A549 (cell line): ENCODE measurements around the gene SNRPA.

Experiments used
- HOXA7 ChIP-seq: fragments of 250-450 bp; sonication (Bioruptor Pico); IDR thresholded peaks from 2 replicates; pipeline ENCODE4 v1.5.0; 2020; ENCODE audit warnings: mild to moderate bottlenecking, moderate library complexity
- MAFK ChIP-seq: fragments of 450-650 bp; IDR thresholded peaks from 2 replicates; pipeline ENCODE4 v1.6.1; 2014; ENCODE audit not compliant: partially characterized antibody
- POLR2A ChIP-seq: IDR thresholded peaks from 2 replicates; pipeline ENCODE4 v1.6.1; 2012; ENCODE audit warnings: mild to moderate bottlenecking, low read length
- SMC3 ChIP-seq: fragments of >200 bp; sonication (Bioruptor Twin); formaldehyde crosslinking; IDR thresholded peaks from 3 replicates; pipeline ENCODE4 v1.6.1; 2018; ENCODE audit warnings: inconsistent platforms
- TF ChIP-seq, protein P1 (sequence below): fragments of >200 bp; sonication (Bioruptor Twin); formaldehyde crosslinking; IDR thresholded peaks from 3 replicates; pipeline ENCODE4 v1.5.1; 2016

DNA sequence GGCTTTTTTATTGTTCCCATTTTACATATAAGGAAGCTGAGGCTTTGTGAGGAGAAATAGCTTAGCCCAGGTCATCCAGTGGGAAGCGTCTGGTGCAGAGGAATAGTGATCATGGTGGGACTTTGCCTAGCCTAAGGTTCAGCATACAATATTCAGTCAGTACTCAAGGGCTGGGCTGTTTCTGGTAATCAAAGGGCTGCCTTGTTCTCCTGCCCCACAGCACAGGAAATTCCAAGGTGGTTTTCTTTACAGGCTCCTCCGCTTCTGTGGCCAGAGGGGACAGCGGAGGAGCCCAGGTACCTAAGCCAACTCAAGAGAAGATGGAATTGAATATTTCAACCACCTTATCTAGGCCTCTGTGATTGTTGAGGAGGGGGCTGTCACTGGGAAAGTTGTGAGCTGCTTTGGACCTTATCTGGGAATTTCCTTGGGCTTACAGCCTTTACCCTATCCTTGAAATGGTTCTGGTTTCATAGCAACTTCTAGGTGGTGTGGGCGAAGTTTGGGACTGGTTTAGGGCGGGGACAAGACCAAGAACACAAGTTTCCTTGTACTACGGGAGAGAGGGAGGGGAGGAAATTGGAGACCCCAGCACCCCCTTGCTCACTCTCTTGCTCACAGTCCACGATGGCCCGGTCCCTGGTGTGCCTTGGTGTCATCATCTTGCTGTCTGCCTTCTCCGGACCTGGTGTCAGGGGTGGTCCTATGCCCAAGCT, 24.1 kb downstream of the SNRPA start, which contains the start of gene MIA:
- TF ChIP-seq SMC3: no peak
- TF ChIP-seq, protein P1, sequence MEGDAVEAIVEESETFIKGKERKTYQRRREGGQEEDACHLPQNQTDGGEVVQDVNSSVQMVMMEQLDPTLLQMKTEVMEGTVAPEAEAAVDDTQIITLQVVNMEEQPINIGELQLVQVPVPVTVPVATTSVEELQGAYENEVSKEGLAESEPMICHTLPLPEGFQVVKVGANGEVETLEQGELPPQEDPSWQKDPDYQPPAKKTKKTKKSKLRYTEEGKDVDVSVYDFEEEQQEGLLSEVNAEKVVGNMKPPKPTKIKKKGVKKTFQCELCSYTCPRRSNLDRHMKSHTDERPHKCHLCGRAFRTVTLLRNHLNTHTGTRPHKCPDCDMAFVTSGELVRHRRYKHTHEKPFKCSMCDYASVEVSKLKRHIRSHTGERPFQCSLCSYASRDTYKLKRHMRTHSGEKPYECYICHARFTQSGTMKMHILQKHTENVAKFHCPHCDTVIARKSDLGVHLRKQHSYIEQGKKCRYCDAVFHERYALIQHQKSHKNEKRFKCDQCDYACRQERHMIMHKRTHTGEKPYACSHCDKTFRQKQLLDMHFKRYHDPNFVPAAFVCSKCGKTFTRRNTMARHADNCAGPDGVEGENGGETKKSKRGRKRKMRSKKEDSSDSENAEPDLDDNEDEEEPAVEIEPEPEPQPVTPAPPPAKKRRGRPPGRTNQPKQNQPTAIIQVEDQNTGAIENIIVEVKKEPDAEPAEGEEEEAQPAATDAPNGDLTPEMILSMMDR: no peak
- TF ChIP-seq HOXA7: no peak
- no peak for TF ChIP-seq POLR2A
- TF ChIP-seq MAFK: no peak
